ENCODE measurements around the gene TTL.
"Not testable (repeated sequence)": the region's sequence is repeated elsewhere in the genome, so short reads cannot be mapped to it uniquely, and the experiment has no call there.

- TF ChIP-seq POLR2AphosphoS5, EP300, POLR2A (IDR thresholded peaks at IDR 0.05): not testable (repeated sequence)
Observed at GRCh38 chr2:112444256-112444655, 37.7 kb upstream of the TTL start.

Measured in upper lobe of left lung (tissue), 4 donors.